SJCRH30 (cell line): ENCODE results near the gene USP11. TPM values are rescaled to one million over a fixed set of nuclear protein-coding genes. Genes with fewer than 3 reads are reported as not detected.
A peak's percentile ranks its signal among the peaks of the same experiment; 100 is the strongest.
"Not testable (repeated sequence)": the region's sequence is repeated elsewhere in the genome, so short reads cannot be mapped to it uniquely, and the experiment has no call there.

ENCODE experiments used
- DNase-seq, 2 experiments: peaks; one replicate each; pipeline ENCODE4 v3.0.0-alpha.2; 2015 to 2020
- H3K27ac ChIP-seq: fragments of 250-450 bp; sonication (Bioruptor Pico); 2 replicates; pipeline ENCODE4 v1.5.1; 2020; ENCODE audit warnings: mild to moderate bottlenecking, moderate library complexity
- H3K27me3 ChIP-seq: fragments of 250-450 bp; sonication (Bioruptor Pico); 2 replicates; pipeline ENCODE4 v1.5.1; 2020; ENCODE audit warnings: mild to moderate bottlenecking, moderate library complexity
- H3K36me3 ChIP-seq: fragments of 250-450 bp; sonication (Bioruptor Pico); 2 replicates; pipeline ENCODE4 v1.5.1; 2020; ENCODE audit warnings: mild to moderate bottlenecking, moderate library complexity
- H3K4me1 ChIP-seq: fragments of 250-450 bp; sonication (Bioruptor Pico); 2 replicates; pipeline ENCODE4 v1.5.1; 2020; ENCODE audit warnings: mild to moderate bottlenecking, moderate library complexity
- H3K4me3 ChIP-seq: fragments of 250-450 bp; sonication (Bioruptor Pico); 2 replicates; pipeline ENCODE4 v1.5.1; 2020; ENCODE audit warnings: mild to moderate bottlenecking, moderate library complexity
- H3K9me3 ChIP-seq: fragments of 250-450 bp; sonication (Bioruptor Pico); replicated peaks from 2 replicates; pipeline ENCODE4 v1.5.1; 2020; ENCODE audit warnings: mild to moderate bottlenecking, moderate library complexity
- total RNA-seq: library from RNA; depleted of rRNA; stranded (reverse); fragments of >200 nt; shearing (Covaris generic); gene quantifications from 2 replicates; pipeline ENCODE4 v1.2.3, GENCODE V29; 2014

Gene USP11
- total RNA-seq, 1 experiment from 2014 or later: 53.4 TPM

DNA sequence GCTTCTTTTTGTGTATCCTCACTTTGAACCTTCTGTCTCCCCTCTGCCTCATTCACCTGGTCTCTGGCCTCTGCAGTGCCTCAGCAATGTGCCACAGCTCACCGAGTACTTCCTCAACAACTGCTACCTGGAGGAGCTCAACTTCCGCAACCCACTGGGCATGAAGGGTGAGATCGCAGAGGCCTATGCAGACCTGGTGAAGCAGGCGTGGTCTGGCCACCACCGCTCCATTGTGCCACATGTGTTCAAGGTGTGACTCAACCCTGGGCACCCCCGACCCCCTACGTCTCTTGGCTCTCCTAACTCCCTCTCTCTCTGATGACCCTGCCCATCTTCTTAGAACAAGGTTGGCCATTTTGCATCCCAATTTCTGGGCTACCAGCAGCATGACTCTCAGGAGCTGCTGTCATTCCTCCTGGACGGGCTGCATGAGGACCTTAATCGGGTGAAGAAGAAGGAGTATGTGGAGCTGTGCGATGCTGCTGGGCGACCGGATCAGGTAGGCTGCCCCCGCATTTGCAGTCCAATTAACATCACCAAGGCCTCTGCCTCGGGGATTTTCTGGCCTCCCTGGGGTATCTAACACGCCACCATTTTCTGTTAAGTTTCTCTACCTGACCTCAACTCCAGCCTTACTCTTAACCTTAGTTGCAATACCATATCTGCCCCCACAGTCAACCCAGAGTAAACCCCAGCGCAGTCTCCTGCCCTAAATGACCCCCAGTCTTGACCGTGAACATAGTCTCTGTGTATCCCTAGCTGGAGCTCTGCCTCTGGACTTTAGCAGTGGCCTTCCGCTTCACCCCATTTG is 8.6 kb downstream of the USP11 start:
- Histone ChIP-seq H3K27ac (no peak overlapping the region), H3K9me3 (no peaks in the 10 kb centered on the region), H3K27me3 (no peaks in the 10 kb centered on the region), H3K4me3 (no peak overlapping the region), H3K36me3 (no peaks in the 10 kb centered on the region), H3K4me1 (no peaks in the 10 kb centered on the region)
- no peak for DNase-seq

DNA sequence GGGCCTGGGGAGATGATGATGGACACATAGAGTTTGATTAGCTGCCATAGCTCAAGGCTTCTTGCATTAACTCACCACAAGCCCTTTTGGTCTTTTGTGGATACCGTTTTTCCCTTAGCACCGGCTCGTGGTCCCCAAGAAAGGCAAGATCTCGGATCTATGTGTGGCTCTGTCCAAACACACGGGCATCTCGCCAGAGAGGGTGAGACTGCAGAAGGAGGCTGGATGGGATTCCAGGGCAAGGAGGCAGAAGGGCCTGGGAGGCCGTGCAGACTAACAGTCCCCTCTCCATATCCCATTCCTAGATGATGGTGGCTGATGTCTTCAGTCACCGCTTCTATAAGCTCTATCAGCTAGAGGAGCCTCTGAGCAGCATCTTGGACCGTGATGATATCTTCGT is 9.5 kb downstream of the USP11 start:
- no peaks in the 10 kb centered on the region for H3K9me3 ChIP-seq
- no peaks in the 10 kb centered on the region for H3K4me1 ChIP-seq
- DNase-seq: no peak
- no peaks in the 10 kb centered on the region for H3K27me3 ChIP-seq
- no peak overlapping the region for H3K4me3 ChIP-seq
- no peaks in the 10 kb centered on the region for H3K36me3 ChIP-seq
- no peak overlapping the region for H3K27ac ChIP-seq

DNA sequence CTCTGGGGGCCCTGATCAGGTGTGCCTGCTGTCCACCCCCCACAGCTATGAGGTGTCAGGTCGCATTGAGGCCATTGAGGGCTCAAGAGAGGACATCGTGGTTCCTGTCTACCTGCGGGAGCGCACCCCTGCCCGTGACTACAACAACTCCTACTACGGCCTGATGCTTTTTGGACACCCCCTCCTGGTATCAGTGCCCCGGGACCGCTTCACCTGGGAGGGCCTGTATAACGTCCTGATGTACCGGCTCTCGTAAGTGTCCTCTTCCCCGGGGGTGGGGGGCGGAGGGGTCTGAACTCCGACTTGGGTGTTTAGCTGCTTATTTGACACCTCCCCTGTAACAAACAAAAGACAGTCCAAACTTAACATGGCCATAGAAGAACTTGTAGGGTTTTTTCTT is 10.5 kb downstream of the USP11 start:
- H3K36me3 ChIP-seq: no peaks in the 10 kb centered on the region
- DNase-seq: no peak
- no peaks in the 10 kb centered on the region for H3K27me3 ChIP-seq

DNA sequence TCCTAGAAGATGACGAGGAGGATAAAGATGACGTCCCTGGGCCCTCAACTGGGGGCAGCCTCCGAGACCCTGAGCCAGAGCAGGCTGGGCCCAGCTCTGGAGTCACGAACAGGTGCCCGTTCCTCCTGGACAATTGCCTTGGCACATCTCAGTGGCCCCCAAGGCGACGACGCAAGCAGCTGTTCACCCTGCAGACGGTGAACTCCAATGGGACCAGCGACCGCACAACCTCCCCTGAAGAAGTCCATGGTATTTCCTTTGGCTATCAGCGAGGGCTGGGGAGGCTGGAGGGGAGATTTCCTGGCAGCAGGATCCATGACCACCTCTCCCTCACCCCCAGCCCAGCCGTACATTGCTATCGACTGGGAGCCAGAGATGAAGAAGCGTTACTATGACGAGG is 11.9 kb downstream of the USP11 start:
- no peak overlapping the region for H3K27ac ChIP-seq
- H3K36me3 ChIP-seq: no peaks in the 10 kb centered on the region
- H3K4me3 ChIP-seq: no peak overlapping the region
- H3K27me3 ChIP-seq: no peaks in the 10 kb centered on the region
- no peaks in the 10 kb centered on the region for H3K4me1 ChIP-seq
- no peaks in the 10 kb centered on the region for H3K9me3 ChIP-seq
- peak; percentile 13 to 36 for DNase-seq

More for the DNA sequence above, 10.5 kb downstream of the USP11 start:
- Histone ChIP-seq H3K27ac (no peak overlapping the region), H3K4me1 (no peaks in the 10 kb centered on the region), H3K4me3 (no peak overlapping the region), H3K9me3 (no peaks in the 10 kb centered on the region)

DNA sequence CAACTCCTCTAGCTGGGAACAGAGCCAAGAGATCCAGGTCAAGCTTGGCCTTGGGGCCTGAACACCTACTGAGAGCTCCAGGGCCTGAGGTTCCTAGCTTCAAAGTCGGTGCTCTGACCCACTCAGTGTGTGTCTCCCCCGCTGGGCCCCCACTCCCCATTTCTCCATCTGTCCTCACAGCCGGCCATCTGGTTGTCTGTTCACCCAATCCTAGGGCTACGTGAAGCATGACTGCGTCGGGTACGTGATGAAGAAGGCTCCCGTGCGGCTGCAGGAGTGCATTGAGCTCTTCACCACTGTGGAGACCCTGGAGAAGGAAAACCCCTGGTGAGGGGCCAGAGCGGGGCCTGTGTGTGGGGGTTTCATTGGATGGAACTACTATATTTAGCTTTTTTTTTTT is 12.3 kb downstream of the USP11 start:
- H3K27me3 ChIP-seq: no peaks in the 10 kb centered on the region
- no peaks in the 10 kb centered on the region for H3K9me3 ChIP-seq
- no peak for DNase-seq
- H3K36me3 ChIP-seq: no peaks in the 10 kb centered on the region
- no peak overlapping the region for H3K4me3 ChIP-seq
- H3K4me1 ChIP-seq: no peaks in the 10 kb centered on the region
- H3K27ac ChIP-seq: no peak overlapping the region

DNA sequence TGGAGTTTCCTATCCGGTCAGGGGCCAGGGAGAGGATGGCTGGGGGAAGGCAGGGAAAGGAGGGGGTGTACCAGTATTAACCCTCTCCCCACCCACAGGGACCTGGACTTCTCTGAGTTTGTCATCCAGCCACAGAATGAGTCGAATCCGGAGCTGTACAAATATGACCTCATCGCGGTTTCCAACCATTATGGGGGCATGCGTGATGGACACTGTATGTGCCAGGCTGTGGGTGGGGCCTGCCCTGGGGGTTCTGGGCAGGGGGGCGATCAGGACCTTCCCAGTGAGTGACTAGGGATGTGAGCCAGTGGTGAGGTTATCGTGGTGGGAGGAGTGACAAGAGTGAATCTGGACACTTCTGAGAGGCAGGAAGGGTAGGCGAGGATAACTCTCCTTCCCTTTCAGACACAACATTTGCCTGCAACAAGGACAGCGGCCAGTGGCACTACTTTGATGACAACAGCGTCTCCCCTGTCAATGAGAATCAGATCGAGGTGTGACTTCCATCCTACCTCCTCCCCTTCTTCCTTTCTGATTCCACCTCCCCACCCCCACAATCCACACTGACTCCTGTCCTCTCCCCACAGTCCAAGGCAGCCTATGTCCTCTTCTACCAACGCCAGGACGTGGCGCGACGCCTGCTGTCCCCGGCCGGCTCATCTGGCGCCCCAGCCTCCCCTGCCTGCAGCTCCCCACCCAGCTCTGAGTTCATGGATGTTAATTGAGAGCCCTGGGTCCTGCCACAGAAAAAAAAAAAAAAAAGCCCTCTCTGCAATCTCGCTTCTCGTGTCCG is 14.6 kb downstream of the USP11 start:
- Histone ChIP-seq H3K9me3 (no peaks in the 10 kb centered on the region), H3K27me3 (no peaks in the 10 kb centered on the region), H3K36me3 (no peaks in the 10 kb centered on the region), H3K4me1 (no peaks in the 10 kb centered on the region), H3K27ac (no peak overlapping the region), H3K4me3 (no peak overlapping the region)
- DNase-seq: no peak

DNA sequence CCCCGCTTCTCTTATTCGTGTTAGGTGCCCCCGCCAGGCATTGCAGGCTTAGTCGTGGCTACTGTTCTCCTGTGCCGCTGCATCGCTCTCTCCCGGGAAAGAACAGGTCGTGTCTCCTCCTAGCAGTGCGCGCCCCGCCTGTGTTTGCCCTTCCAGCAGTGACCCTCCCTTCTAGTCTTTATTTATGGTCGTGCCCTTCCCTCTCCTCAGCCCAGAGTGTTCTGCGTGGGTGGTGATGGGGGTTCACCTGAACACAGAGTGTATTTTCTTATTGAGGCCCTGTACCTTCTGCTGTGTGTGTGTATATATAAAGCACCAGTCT is 15.2 kb downstream of the USP11 start:
- Histone ChIP-seq H3K27ac (no peak overlapping the region), H3K4me3 (no peak overlapping the region), H3K9me3 (no peaks in the 10 kb centered on the region), H3K27me3 (no peaks in the 10 kb centered on the region), H3K36me3 (no peaks in the 10 kb centered on the region), H3K4me1 (no peaks in the 10 kb centered on the region)
- DNase-seq: no peak

DNA sequence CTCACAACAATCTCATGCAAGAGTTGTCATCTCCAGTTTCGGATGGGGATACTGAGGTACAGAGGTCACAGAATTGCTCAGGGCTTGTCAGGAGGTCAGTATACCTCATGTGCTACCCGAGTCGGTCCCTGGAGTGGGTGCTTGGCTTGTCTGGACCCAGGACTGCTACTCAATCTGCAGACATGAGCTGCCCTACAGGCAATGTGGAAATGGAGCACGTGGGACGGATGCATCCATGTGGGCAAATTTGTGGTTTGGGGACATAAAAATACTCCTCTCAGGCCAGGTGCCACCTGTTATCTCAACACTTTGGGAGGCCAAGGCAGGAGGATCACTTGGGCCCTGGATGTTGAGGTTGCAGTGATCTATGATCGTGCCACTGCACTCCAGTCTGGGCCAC is 15.8 kb downstream of the USP11 start:
- DNase-seq: no peak
- Histone ChIP-seq H3K36me3 (no peaks in the 10 kb centered on the region), H3K27ac (no peak overlapping the region), H3K27me3 (no peaks in the 10 kb centered on the region), H3K4me1 (no peaks in the 10 kb centered on the region), H3K4me3 (no peak overlapping the region), H3K9me3 (no peaks in the 10 kb centered on the region)

DNA sequence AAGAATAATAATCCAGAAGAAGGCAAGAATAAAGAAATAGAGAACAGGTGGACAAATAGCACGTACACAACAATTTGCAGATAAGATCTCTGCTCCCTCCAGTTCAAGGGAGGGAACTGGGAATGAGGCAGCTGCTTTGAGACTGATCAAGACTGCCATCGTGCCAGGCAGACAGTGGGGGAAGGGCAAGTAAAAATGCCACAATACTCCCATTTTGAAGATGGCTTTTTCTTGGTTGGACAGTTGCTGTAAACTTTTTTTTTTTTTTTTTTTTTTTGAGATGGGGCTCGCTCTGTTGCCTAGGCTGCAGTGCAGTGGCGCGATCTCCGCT is 17.2 kb downstream of the USP11 start:
- Histone ChIP-seq H3K4me3 (no peak overlapping the region), H3K27ac (no peak overlapping the region), H3K36me3 (no peaks in the 10 kb centered on the region), H3K4me1 (no peaks in the 10 kb centered on the region), H3K9me3 (no peaks in the 10 kb centered on the region), H3K27me3 (no peaks in the 10 kb centered on the region)
- DNase-seq: no peak

DNA sequence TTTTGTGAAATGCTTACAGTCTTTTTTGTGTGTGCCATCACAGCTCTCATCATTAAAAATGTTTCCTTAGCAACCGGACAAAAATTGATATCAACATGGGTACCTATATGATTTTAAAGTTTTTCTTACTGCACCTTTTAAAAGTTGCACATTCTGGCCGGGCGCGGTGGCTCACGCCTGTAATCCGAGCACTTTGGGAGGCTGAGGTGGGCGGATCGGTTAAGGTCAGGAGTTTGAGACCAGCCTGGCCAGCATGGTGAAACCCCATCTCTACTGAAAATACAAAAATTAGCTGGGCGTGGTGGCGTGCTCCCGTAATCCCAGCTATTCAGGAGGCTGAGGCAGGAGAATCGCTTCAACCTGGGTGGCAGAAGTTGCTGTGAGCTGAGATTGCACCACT is 24.8 kb downstream of the USP11 start:
- not testable (repeated sequence) for H3K27me3 ChIP-seq, H3K4me3 ChIP-seq, H3K27ac ChIP-seq, H3K9me3 ChIP-seq, H3K4me1 ChIP-seq, H3K36me3 ChIP-seq, DNase-seq

DNA sequence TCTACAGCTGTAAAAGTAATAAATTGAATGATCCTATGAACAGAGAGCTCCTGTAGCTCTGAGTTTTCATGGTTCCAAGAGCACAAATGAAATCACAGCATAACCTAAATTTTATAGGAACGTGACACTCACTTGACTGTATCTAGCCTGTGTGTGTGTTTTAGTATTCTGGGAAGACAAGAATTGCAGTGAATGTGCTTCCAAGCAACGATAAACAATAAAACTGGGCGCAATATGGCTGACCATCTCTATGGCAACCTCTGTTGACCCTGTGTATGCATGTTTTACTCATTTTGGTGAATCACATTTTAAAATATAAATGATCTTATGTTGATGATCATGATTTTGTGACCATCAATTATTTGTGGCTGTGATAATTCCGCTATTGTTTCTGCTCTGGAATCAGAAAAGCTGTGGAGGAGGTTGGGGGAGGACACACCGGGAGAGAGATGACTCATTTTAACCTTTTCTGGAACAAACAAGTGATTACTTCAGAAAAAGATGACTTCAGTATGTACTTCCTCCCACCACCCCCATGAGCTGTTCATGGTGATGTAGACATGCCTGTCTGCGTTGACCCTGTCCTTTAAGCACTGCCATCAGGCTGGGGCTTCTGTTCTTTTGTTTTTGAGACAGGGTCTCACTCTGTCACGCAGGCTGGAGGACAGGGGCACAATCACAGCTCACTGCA is 31.8 kb downstream of the USP11 start:
- Histone ChIP-seq H3K27ac (no peak overlapping the region), H3K36me3 (no peaks in the 10 kb centered on the region), H3K4me3 (no peak overlapping the region), H3K27me3 (no peaks in the 10 kb centered on the region), H3K4me1 (no peaks in the 10 kb centered on the region), H3K9me3 (no peaks in the 10 kb centered on the region)
- DNase-seq: no peak

DNA sequence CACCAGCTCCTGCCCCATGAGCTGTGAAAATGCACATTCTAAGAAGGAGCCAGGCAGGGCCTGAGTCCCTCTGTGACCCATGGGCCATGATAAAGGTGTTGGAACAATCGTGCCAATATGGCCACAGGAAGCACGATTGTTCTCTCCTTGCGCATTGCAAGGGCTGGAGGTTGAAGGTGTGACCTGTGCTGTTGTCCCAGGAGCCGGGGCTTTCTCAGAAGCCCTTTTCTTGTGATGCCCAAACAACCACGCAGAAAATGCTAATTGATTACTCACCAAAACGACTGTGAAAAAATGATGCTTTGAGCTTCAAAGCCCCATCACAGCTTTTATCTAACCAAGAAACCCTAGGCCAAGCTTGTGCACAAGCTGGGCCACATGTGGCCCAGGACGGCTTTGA is 33.8 kb downstream of the USP11 start:
- Histone ChIP-seq H3K27ac (no peak overlapping the region), H3K36me3 (no peaks in the 10 kb centered on the region), H3K4me1 (no peaks in the 10 kb centered on the region), H3K9me3 (no peaks in the 10 kb centered on the region), H3K27me3 (no peaks in the 10 kb centered on the region), H3K4me3 (no peak overlapping the region)
- no peak for DNase-seq

DNA sequence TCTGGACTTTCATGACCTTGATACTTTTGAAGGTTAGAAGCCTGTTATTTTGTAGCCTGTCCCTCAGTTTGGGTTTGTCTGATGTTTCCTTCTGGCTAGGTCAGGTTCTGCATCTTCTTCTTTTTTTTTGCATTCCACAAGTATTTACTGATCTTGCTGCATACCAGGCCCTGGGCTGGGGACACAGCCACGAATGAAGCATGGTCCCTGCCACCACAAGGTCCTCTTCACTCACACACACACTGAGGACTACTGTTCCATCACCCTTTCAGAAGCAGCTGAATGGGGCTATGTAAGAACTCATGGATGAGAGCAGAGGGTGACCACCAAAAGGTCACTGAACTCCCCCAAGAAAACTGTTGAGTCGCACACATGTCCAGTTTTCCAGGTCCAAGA is 39.2 kb downstream of the USP11 start:
- Histone ChIP-seq H3K4me3 (no peak overlapping the region), H3K4me1 (no peaks in the 10 kb centered on the region), H3K27me3 (no peaks in the 10 kb centered on the region), H3K36me3 (no peaks in the 10 kb centered on the region), H3K9me3 (no peaks in the 10 kb centered on the region), H3K27ac (no peak overlapping the region)
- no peak for DNase-seq

DNA sequence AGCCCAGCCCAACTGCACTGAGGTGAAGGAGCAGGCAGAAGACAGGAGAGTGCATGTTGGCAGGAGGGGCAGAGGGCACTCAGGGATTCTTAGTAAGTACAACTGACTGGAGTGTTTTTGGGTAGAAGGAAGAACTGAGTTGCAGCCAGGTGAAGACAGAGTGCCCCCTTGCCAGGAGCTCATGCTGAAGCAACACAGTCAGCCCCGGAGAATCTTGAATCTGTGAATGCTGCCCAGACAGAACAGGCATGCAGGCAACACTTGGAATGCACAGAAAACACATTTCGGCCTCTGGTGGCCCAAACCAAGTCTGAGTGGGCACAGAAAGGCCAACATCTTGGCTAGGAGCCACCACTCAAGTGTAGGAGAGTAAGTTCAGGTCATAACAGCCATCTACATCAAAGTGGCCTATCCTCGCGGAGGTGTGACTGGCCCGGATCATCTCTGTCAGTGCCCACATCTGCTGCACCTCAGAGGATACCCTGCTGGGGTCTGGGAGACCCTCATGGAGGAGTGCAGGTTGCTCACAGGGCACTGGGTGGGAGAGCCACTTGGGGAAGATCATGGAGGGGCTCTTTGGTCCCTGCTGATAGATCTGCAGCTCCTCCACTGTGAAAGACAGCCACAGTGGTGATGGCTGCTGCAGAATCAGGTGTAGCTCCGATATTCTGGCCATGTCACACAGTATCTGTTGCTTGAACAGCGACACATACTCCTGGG is 40.4 kb downstream of the USP11 start:
- no peaks in the 10 kb centered on the region for H3K27me3 ChIP-seq
- no peak for DNase-seq

DNA sequence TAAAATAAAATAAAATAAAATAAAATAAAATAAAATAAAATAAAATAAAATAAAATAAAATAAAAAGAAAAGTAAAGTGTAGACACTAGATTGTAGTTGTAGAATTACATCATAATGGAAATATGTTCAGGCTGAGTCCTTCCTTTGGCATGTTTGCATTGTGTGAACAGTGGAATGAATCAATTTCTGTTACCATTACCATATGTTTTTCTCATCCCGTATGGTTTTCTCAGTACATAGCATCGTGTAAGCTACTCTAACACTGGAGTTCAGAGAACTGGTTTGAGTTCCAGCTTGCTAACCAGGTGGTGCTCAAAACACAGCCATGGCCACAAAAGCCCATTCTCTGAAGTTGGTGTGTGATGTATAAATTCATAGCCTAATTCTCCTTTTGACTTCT is 45.9 kb downstream of the USP11 start:
- Histone ChIP-seq H3K9me3 (no peaks in the 10 kb centered on the region), H3K27ac (no peak overlapping the region), H3K36me3 (no peaks in the 10 kb centered on the region), H3K4me3 (no peak overlapping the region), H3K27me3 (no peaks in the 10 kb centered on the region), H3K4me1 (no peaks in the 10 kb centered on the region)
- DNase-seq: no peak

More for the DNA sequence above, 40.4 kb downstream of the USP11 start:
- H3K9me3 ChIP-seq: no peaks in the 10 kb centered on the region
- no peak overlapping the region for H3K4me3 ChIP-seq
- H3K4me1 ChIP-seq: no peaks in the 10 kb centered on the region
- H3K36me3 ChIP-seq: no peaks in the 10 kb centered on the region
- no peak overlapping the region for H3K27ac ChIP-seq
